ENCODE data around the gene PELO.

GRCh38 chr5:52771343-52772039, 16.2 kb upstream of the PELO start:
- no peak for TF ChIP-seq EZH2 (IDR thresholded peaks at IDR 0.05)
- no peak for TF ChIP-seq POLR2AphosphoS5 (IDR thresholded peaks at IDR 0.05; ENCODE audit: borderline replicate concordance, low read depth, low read length)
- no peak for TF ChIP-seq FOXP2 (optimal IDR thresholded peaks at IDR 0.05; ENCODE audit: control extremely low read depth, extremely low read length, insufficient read depth)
